DND-41 (cell line): ENCODE data around the gene PAX4.

Experiments
- CTCF ChIP-seq: IDR thresholded peaks from 2 replicates; pipeline ENCODE4 v1.5.1; 2012; ENCODE audit warnings: borderline replicate concordance, low read length, moderate library complexity, mild to moderate bottlenecking; ENCODE audit not compliant: poor library complexity, severe bottlenecking; ENCODE audit errors: extremely low read depth
- EZH2 ChIP-seq: IDR thresholded peaks from 3 replicates; pipeline ENCODE4 v1.6.1; 2012; ENCODE audit warnings: borderline replicate concordance, low read depth, mild to moderate bottlenecking, moderate library complexity, low read length, inconsistent platforms; ENCODE audit not compliant: severe bottlenecking

- TF ChIP-seq EZH2 (no peak), CTCF (no peak)
These were observed 20.3 kb upstream of the PAX4 start for GRCh38 chr7:127638197-127638596.
